Smooth muscle cell (in vitro differentiated cells): ENCODE results near the gene IL4I1. TPM values are rescaled to one million over a fixed set of nuclear protein-coding genes. Genes with fewer than 3 reads are reported as not detected.

Experiments used
- DNase-seq: peaks from one replicate; lab custom pipeline; 2025; ENCODE audit not compliant: unreplicated experiment; lab: John Stamatoyannopoulos, UW
- H2AFZ ChIP-seq: fragments of 200-600 bp; sonication (generic); 2 replicates; pipeline ENCODE4 v1.6.0; 2016; ENCODE audit warnings: antibody characterized with exemption, low read depth, mild to moderate bottlenecking
- H3F3A ChIP-seq: fragments of 200-600 bp; sonication (generic); 2 replicates; pipeline ENCODE4 v1.6.0; 2017; ENCODE audit warnings: antibody characterized with exemption, low read depth
- H3K27ac ChIP-seq: fragments of 200-600 bp; sonication (generic); 2 replicates; pipeline ENCODE4 v1.5.1; 2016; ENCODE audit warnings: low read depth, mild to moderate bottlenecking
- H3K27me3 ChIP-seq: fragments of 200-600 bp; sonication (generic); 2 replicates; pipeline ENCODE4 v1.6.1; 2016; ENCODE audit warnings: low read depth, mild to moderate bottlenecking
- H3K36me3 ChIP-seq: fragments of 200-600 bp; sonication (generic); 2 replicates; pipeline ENCODE4 v1.5.1; 2016; ENCODE audit warnings: low read depth
- H3K4me1 ChIP-seq: fragments of 200-600 bp; sonication (generic); 2 replicates; pipeline ENCODE4 v1.5.1; 2016; ENCODE audit warnings: low read depth
- H3K4me2 ChIP-seq: fragments of 200-600 bp; sonication (generic); 2 replicates; pipeline ENCODE4 v1.6.0; 2016; ENCODE audit warnings: mild to moderate bottlenecking
- H3K4me3 ChIP-seq: fragments of 200-600 bp; sonication (generic); 2 replicates; pipeline ENCODE4 v1.5.1; 2016; ENCODE audit warnings: mild to moderate bottlenecking
- H3K79me2 ChIP-seq: fragments of 200-600 bp; sonication (generic); 2 replicates; pipeline ENCODE4 v1.6.0; 2016; ENCODE audit warnings: low read depth, mild to moderate bottlenecking
- H3K9ac ChIP-seq: fragments of 200-600 bp; sonication (generic); 2 replicates; pipeline ENCODE4 v1.6.0; 2016; ENCODE audit warnings: low read depth
- H3K9me3 ChIP-seq: fragments of 200-600 bp; sonication (generic); replicated peaks from 2 replicates; pipeline ENCODE4 v1.5.1; 2016; ENCODE audit warnings: low read depth
- H4K20me1 ChIP-seq: fragments of 200-600 bp; sonication (generic); 2 replicates; pipeline ENCODE4 v1.6.0; 2016; ENCODE audit warnings: low read depth
- WGBS: methylation state at CpG from one replicate; pipeline ENCODE4 v1.1.7; 2016; ENCODE audit warnings: low lambda C conversion rate; 5-methylcytosine and 5-hydroxymethylcytosine counted together
- polyA plus RNA-seq: library from polyadenylated mRNA; unstranded; fragments of >200 nt; fragmentation: Nextera tagmentation; extraction: Ambion mirVana; gene quantifications from 2 replicates; pipeline ENCODE4 v1.2.1, GENCODE V29; 2016
- total RNA-seq: library from RNA; depleted of rRNA; stranded (reverse); fragments of >200 nt; gene quantifications from 2 replicates; pipeline ENCODE4 v1.2.3, GENCODE V29; 2014
- TF ChIP-seq, protein P1 (sequence below): fragments of 200-600 bp; sonication (generic); IDR thresholded peaks from 2 replicates; pipeline ENCODE4 v1.5.1; 2017; ENCODE audit warnings: borderline replicate concordance, mild to moderate bottlenecking, antibody characterized with exemption; ENCODE audit not compliant: insufficient read depth, poor library complexity, severe bottlenecking

The IL4I1 gene
- total and polyA plus RNA-seq, 2 experiments from 2014 or later = 1.3 TPM; not detected in 1

DNA sequence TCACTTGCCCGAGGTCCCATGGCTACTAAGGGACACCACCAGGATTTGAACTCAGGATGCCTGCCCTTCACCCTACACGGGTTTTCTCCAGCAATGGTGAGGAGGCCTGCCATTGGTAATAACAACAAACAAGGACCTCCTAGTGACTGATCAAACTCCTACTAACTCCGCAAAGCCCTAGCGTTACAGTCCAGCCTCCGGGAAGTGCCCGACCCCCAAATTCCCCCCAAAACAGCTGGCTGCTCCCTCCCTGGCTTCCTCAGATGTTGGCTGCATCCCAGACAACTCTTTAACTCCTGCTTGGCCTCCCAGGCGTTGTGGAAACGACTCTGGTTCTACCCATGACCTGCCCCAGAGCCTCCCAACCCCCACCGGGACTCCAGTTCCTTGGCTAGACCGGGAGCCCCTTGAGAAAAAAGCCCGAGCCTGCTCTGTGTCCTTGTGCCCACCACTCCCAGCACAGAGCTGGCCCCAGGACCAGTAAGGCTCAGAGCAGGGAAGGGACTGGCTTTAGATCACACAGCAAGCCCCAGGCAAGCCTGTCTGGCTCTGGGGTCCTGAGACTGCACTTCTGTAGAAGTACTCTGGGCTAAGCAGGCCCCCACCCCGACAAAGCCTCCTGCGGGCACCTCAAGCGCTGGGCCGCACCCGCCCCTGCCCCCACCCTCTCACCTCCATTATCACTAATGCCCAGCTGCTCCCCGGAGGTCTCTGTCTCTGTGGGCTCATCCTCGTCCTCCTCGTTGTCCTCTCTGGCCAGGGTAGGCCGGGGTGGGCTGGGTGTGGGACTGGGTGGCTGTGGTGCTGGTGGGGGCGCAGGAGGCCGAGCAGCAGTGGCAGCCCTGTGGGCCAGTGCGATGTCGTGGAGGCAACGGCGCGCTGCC is 24.2 kb downstream of the IL4I1 start:
- H3K36me3 ChIP-seq = no peaks in the 10 kb centered on the region
- H4K20me1 ChIP-seq = no peaks in the 10 kb centered on the region
- no peak for DNase-seq
- peaks cover 25% of the 10 kb centered on the region for H3K79me2 ChIP-seq
- H3K4me3 ChIP-seq = no peak overlapping the region
- no peaks in the 10 kb centered on the region for H3K27me3 ChIP-seq
- WGBS = 93% methylated on average over 17 of the region's 27 CpGs
- H2AFZ ChIP-seq = no peak overlapping the region
- H3K4me1 ChIP-seq = peaks cover 14% of the 10 kb centered on the region
- H3K9ac ChIP-seq = no peak overlapping the region
- peaks cover 4% of the 10 kb centered on the region for H3F3A ChIP-seq
- no peaks in the 10 kb centered on the region for H3K9me3 ChIP-seq
- no peak overlapping the region for H3K27ac ChIP-seq
- H3K4me2 ChIP-seq = no peak overlapping the region
- TF ChIP-seq, protein P1, sequence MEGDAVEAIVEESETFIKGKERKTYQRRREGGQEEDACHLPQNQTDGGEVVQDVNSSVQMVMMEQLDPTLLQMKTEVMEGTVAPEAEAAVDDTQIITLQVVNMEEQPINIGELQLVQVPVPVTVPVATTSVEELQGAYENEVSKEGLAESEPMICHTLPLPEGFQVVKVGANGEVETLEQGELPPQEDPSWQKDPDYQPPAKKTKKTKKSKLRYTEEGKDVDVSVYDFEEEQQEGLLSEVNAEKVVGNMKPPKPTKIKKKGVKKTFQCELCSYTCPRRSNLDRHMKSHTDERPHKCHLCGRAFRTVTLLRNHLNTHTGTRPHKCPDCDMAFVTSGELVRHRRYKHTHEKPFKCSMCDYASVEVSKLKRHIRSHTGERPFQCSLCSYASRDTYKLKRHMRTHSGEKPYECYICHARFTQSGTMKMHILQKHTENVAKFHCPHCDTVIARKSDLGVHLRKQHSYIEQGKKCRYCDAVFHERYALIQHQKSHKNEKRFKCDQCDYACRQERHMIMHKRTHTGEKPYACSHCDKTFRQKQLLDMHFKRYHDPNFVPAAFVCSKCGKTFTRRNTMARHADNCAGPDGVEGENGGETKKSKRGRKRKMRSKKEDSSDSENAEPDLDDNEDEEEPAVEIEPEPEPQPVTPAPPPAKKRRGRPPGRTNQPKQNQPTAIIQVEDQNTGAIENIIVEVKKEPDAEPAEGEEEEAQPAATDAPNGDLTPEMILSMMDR = no peak

- 94% methylated on average over 17 of the region's 17 CpGs for WGBS
- peaks cover 4% of the 10 kb centered on the region for H3F3A ChIP-seq
These were observed 25.2 kb downstream of the IL4I1 start for GRCh38 chr19:49871349-49871985.

DNA sequence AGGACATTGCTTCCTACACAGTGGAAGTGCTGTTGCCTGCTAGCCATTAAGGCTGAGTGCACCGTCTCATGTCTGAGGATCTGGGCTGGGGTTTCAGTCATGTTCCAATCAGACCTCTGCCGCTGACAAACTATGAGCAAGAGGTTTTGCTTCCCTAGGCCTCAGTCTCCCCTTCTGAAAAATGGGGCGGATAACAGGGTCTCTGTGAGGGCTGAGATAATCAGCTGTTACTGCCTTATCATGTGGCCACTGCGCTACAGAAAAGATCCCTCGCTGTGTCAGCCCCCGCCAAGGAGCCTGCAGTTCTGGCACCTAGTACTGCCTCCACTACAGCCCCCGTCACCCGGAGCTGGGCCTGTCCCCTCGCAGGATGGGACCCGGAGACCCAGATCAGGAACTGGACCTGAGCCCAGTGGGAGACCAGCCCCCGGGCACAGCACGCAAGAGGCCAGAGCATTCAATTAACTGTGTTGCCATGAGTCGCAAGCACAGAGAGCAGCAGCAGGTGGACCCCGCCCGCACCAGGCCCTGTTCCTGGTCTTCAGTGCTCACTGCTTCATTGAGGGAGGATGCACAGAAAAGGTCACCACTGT is 26.3 kb downstream of the IL4I1 start:
- Histone ChIP-seq H2AFZ (no peak overlapping the region), H3K9ac (peak overlapping the region; percentile 66), H3K79me2 (peaks cover 28% of the 10 kb centered on the region)

More at GRCh38 chr19:49871349-49871985, 25.2 kb downstream of the IL4I1 start:
- TF ChIP-seq, protein P1 = no peak
- H3K9me3 ChIP-seq = no peaks in the 10 kb centered on the region
- H3K9ac ChIP-seq = no peak overlapping the region
- H3K27me3 ChIP-seq = no peaks in the 10 kb centered on the region
- no peaks in the 10 kb centered on the region for H3K36me3 ChIP-seq
- H3K4me2 ChIP-seq = no peak overlapping the region
- H3K4me1 ChIP-seq = peaks cover 17% of the 10 kb centered on the region
- no peak overlapping the region for H3K27ac ChIP-seq
- H4K20me1 ChIP-seq = peaks cover 2% of the 10 kb centered on the region
- no peak for DNase-seq
- H2AFZ ChIP-seq = no peak overlapping the region
- H3K79me2 ChIP-seq = peaks cover 28% of the 10 kb centered on the region
- no peak overlapping the region for H3K4me3 ChIP-seq

More for the DNA sequence above, 26.3 kb downstream of the IL4I1 start:
- peak overlapping the region; percentile 52 for H3K4me3 ChIP-seq
- TF ChIP-seq, protein P1 = no peak
- peaks cover 4% of the 10 kb centered on the region for H3F3A ChIP-seq
- H3K4me1 ChIP-seq = peaks cover 17% of the 10 kb centered on the region
- H4K20me1 ChIP-seq = peaks cover 6% of the 10 kb centered on the region
- H3K9me3 ChIP-seq = no peaks in the 10 kb centered on the region
- no peaks in the 10 kb centered on the region for H3K27me3 ChIP-seq
- WGBS = 92% methylated on average over 15 of the region's 15 CpGs
- no peaks in the 10 kb centered on the region for H3K36me3 ChIP-seq
- peak overlapping the region; percentile 72 for H3K27ac ChIP-seq
- no peak for DNase-seq
- peak overlapping the region; percentile 81 for H3K4me2 ChIP-seq
